T1000 (cell line): ENCODE results near the gene RPS10.
A peak's percentile ranks its signal among the peaks of the same experiment; 100 is the strongest.
"Not testable (repeated sequence)": the region's sequence is repeated elsewhere in the genome, so short reads cannot be mapped to it uniquely, and the experiment has no call there.

Experiments
- DNase-seq: peaks from one replicate; lab custom pipeline; 2025; ENCODE audit warnings: mixed read lengths; lab: John Stamatoyannopoulos, UW

The RPS10 gene

GRCh38 chr6:34392497-34393190 lies 33.2 kb downstream of the RPS10 start, which contains the start of gene NUDT3:
NUDT3 (minus strand) TSS chr6:34392669; CDS start chr6:34392362, 307 bp downstream.
- peak; percentile 94 for DNase-seq

GRCh38 chr6:34391786-34392496 lies 33.9 kb downstream of the RPS10 start:
- DNase-seq: no peak

DNA sequence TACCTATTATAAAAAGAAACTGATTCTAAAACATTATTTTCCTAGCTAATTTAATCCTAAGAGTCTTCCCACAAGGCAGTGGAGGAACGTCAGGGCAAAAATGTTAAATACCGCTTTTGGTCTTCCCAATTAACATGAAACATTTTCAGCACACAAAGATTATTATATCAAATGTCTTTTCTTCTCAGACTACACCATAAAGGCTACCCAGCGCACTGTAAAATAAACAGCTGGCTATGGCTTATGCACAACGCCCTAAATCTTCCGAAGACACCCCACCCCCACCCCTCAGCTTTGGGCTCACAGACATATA lies 34.4 kb downstream of the RPS10 start:
- DNase-seq: no peak

DNA sequence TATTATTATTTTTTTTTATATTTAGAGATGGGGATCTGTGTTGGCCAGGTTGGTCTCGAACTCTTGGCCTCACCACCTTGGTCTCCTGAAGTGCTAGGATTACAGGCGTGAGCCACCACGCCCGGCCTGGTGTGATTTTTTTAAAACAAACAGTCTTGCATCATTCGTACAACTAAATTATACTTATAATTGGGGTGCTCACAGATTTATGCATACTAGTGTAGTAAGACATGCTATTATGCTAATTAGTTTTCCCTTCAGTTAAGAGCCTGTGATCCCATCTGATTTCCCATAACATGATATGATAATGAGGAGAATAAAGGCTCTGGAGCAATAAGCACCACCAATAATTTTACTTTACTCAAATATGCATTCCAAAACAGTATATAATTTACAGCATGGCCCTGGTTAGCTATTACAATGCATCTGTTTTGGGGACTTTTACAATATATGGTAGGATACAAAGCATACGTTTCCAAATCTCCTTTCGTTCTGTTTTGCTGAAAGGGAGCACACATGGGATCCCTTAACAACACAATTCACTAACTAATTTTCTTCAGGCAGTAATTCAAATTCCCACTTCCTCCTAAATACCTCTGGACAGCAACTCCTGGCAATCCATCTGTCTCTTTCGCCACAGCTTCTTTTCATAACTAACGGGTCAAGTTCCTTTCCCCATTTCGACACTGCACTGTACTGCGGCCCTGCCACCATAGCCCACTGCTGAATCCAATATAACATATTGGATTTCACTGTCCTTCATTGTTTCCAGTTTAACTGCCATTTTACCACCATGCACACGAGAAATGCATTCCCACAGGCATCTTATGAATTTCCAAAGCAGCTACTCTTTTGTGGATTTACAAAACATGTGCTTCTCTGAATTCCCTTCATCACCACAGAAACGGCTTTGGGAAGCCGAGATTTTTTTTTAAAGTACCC lies 35.1 kb downstream of the RPS10 start:
- no peak for DNase-seq

- no peak for DNase-seq
Measured at GRCh38 chr6:34389034-34389433, 36.8 kb downstream of the RPS10 start.

DNA sequence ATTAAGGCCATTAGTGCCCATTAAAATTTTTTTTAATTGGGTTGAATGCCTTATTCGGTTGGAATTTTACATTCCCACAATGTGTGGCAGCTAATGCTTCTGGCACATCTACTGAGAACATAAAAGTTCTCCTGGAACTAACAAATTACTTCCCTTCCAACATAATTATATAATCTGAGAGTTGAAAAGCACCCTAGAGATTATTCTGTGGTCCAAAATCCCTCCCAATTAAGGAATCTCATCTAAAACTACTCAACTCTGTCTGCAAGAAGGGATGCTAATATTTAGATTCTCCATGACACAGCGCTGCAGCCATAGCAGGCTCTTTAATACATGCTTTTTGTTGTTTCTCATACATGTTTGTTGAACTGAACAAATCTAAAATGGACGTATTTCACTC lies 37.4 kb downstream of the RPS10 start:
- no peak for DNase-seq

DNA sequence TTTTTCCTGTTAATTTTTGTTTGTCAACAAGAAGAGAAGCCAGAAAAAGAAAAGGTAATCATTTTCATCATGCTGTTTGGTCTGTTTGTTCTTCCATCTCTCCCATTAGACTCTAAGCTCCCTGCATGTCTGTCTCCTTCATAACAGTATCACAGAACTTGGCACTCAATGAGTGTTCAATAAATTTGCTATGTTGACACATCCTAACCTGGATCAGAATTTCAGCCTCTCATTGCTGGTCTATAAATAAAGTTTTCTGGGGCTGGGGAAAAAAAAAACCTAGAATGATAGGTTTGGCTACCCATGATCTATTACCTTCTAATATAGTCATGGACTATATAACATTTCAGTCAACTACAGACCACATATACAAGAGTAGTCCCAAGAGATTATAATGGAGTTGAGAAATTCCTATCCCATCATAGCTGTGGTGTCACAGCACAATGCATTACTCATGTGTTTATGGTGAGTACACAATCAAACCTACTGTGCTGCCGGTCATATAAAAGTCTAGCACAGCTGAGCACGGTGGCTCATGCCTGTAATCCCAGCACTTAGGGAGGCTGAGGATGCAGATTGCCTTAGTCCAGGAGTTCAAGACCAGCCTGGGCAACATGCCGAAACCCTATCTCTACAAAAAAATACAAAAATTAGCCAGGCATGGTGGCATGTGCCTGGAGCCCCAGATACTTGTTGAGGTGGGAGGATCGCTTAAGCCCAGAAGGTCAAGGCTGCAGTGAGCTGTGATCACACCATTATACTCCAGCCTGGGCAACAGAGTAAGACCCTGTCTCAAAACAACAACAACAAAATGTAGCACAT lies 39.3 kb downstream of the RPS10 start:
- DNase-seq: peak; percentile 39

GRCh38 chr6:34385793-34386195 lies 40.1 kb downstream of the RPS10 start:
- DNase-seq: no peak

DNA sequence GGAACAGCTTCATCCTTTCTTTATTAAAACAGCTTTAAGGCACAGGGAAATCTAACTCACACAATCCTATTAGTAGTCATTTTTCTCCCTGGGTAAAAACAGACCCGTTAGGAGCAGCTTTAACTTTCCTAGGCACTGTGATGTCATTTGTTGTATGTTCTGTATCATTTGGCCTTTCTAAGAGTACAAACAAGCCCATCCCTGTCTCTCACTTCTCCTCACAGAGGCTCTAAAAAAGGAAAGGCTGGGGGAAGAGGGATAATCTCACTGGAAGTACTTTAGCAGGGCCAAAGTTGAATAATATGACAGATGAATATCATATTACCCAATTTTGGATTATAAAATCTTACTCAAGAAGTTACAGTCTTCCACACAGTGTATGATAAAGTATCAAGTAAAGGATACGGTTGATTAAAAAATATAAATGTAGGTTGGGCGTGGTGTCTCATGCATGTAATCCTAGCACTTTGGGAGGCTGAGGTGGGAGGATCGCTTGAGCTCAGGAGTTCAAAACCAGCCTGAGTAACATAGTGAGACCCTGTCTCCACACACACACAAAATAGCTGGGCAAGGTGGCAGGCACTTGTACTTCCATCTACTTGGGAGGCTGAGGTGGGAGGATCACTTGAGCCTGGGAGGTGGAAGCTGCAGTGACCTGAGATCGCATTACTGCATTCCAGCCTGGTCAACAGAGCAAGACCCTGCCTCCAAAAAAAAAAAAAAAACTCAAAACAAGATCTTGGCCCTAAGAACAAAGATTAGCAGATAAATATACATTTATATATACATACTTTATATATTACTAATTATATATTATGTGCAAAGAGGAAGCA lies 41.3 kb downstream of the RPS10 start:
- DNase-seq: no peak

- DNase-seq: no peak
Measured at GRCh38 chr6:34383656-34384320, 42.1 kb downstream of the RPS10 start.

- no peak for DNase-seq
Measured at GRCh38 chr6:34383161-34383631, 42.7 kb downstream of the RPS10 start.

DNA sequence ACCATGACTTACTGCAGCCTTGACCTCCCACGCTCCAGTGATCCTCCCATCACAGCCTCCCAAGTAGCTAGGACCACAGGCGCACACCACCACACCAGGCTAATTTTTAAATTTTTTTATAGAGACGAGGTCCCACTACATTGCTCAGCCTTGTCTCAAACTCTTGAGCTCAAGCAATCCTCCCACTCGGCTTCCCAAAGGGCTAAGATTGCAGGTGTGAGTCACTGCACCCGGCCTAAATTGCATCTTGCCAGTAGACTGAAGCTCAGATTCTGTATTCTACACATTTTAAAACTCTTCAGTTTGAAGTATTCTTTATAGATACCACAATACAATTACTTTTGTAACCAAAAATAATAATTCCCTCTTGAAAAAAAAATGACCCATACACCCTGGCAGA lies 44.8 kb downstream of the RPS10 start:
- DNase-seq: no peak

GRCh38 chr6:34378470-34378869 lies 47.4 kb downstream of the RPS10 start:
- no peak for DNase-seq

- DNase-seq: no peak
Measured at GRCh38 chr6:34377984-34378383, 47.9 kb downstream of the RPS10 start.

- DNase-seq: not testable (repeated sequence)
Measured at GRCh38 chr6:34377571-34377970, 48.3 kb downstream of the RPS10 start.

- DNase-seq: no peak
Measured at GRCh38 chr6:34375833-34376232, 50.0 kb downstream of the RPS10 start.

GRCh38 chr6:34374508-34374907 lies 51.4 kb downstream of the RPS10 start:
- no peak for DNase-seq

GRCh38 chr6:34374069-34374468 lies 51.8 kb downstream of the RPS10 start:
- DNase-seq: no peak

DNA sequence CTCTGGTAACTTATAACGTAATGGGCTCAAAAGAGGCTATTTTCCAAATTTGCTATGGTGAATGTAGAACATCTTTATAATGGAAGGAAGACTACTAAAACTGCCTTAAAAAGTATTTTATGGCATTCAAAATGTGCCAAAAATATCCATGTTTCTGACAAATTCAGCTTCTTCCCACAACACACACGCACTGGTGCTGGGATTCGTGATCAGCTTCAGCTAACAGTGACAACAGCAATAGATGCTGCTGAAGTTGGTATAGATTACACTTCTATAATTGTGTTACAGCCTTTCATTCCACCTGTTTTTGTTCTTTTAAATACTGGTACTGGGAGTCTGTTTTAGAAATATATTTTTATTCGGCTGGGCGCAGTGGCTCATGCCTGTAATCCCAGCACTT lies 52.4 kb downstream of the RPS10 start:
- no peak for DNase-seq

DNA sequence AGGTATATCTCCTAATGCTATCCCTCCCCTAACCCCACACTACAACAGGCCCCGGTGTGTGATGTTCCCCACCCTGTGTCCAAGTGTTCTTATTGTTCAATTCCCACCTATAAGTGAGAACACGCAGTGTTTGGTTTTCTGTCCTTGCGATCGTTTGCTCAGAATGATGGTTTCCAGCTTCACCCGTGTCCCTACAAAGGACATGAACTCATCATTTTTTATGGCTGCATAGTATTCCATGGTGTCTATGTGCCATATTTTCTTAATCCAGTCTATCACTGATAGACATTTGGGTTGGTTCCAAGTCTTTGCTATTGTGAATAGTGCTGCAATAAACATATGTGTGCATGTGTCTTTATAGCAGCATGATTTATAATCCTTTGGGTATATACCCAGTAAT lies 54.0 kb downstream of the RPS10 start:
- not testable (repeated sequence) for DNase-seq
